ENCODE measurements around the gene NAALADL2. TPM values are rescaled to one million over a fixed set of nuclear protein-coding genes. Genes with fewer than 3 reads are reported as not detected.

Gene NAALADL2
- total and polyA plus RNA-seq, 9 of the 15 experiments (the other 6 are each of a cell fraction or from before 2014, with no cell fraction given), result 0.29 to 1.1 (median 0.79) TPM; not detected in 1

GRCh38 chr3:175489406-175489805 is 630.3 kb downstream of the NAALADL2 start:
- no peak for FAIRE-seq
- no peak overlapping the region for H3K4me2 ChIP-seq (ENCODE audit: insufficient read depth, low read length)
- 0% methylated on average over 1 of the region's 1 CpG for WGBS (ENCODE audit: insufficient coverage, low coverage, missing lambda C conversion rate)
- no peaks in the 10 kb centered on the region for H3K9me1 ChIP-seq (ENCODE audit: control insufficient read depth, insufficient read depth, low read length)
- H3K36me3 ChIP-seq (ENCODE audit: control insufficient read depth, insufficient read depth, low read length), result no peaks in the 10 kb centered on the region
- in situ Hi-C loops (cut with MboI), result no loop called here
- intact Hi-C loops (cut with micrococcal nuclease), result no loop called here
- POLR2A ChIA-PET, result no interaction called here
- no peak overlapping the region for H3K4me3 ChIP-seq
- H3K9me3 ChIP-seq (replicated peaks; ENCODE audit: control insufficient read depth, insufficient read depth, low read depth, low read length), result no peaks in the 10 kb centered on the region
- no peaks in the 10 kb centered on the region for H4K20me1 ChIP-seq (replicated peaks; ENCODE audit: control insufficient read depth, insufficient read depth, low read length)
- H3K27ac ChIP-seq (ENCODE audit: extremely low read depth, low read depth, low read length), result no peak overlapping the region
- no peak for ATAC-seq
- DNase-seq (ENCODE audit: extremely low read depth in 1 of 4, low spot score in 3 of 4), result no peak
- H2AFZ ChIP-seq (ENCODE audit: low read depth, low read length), result no peak overlapping the region
- CTCF ChIA-PET (ENCODE audit: low intra/inter-chr PET ratio), result no interaction called here
- H3K9ac ChIP-seq (ENCODE audit: insufficient read depth in 1 of 2, low read depth in 2 of 2, low read length in 2 of 2), result no peak overlapping the region
- H3K27me3 ChIP-seq (ENCODE audit: control insufficient read depth in 2 of 2, insufficient read depth in 2 of 2, low read length in 2 of 2), result no peaks in the 10 kb centered on the region
- BruUV-seq (replicated peaks), result no TSS peak
- H3K4me1 ChIP-seq (replicated peaks in 1 of 2; ENCODE audit: control insufficient read depth in 2 of 2, insufficient read depth in 2 of 2, low read length in 2 of 2), result no peaks in the 10 kb centered on the region
- H3K79me2 ChIP-seq (ENCODE audit: control insufficient read depth, insufficient read depth, low read length), result no peaks in the 10 kb centered on the region
- no peak for TF ChIP-seq TCF7 (IDR thresholded peaks at IDR 0.05; ENCODE audit: borderline replicate concordance)
- no peak for TF ChIP-seq RBFOX2 (IDR thresholded peaks at IDR 0.05; ENCODE audit: low read depth, low read length)
- TF ChIP-seq KAT7 (CRISPR knock-in tag; IDR thresholded peaks at IDR 0.05; ENCODE audit: borderline replicate concordance), result no peak
- no peak for TF ChIP-seq CTCFL (IDR thresholded peaks at IDR 0.05; ENCODE audit: borderline replicate concordance, insufficient read depth, low read depth, low read length, poor library complexity, severe bottlenecking)
- no peak for TF ChIP-seq ADNP (tag; IDR thresholded peaks at IDR 0.05)
- no peak for TF ChIP-seq SIN3A (IDR thresholded peaks at IDR 0.05; ENCODE audit: borderline replicate concordance in 2 of 2, control insufficient read depth in 1 of 2, low read depth in 2 of 2, low read length in 2 of 2)
- TF ChIP-seq SFPQ (IDR thresholded peaks at IDR 0.05; ENCODE audit: low read depth, low read length), result no peak
- no peak for TF ChIP-seq ZNF174 (CRISPR knock-in tag; IDR thresholded peaks at IDR 0.05)
- TF ChIP-seq ZNF24 (IDR thresholded peaks at IDR 0.05), result no peak
- no peak for TF ChIP-seq HDAC1 (IDR thresholded peaks at IDR 0.05)
- no peak for TF ChIP-seq CSDE1 (IDR thresholded peaks at IDR 0.05)
- TF ChIP-seq DNMT1 (IDR thresholded peaks at IDR 0.05), result no peak
